NCI-H345 (cell line): ENCODE results near the gene BCL11B.

ENCODE experiments used
- DNase-seq: peaks from one replicate; lab custom pipeline; 2025; lab: John Stamatoyannopoulos, UW

Gene BCL11B

DNA sequence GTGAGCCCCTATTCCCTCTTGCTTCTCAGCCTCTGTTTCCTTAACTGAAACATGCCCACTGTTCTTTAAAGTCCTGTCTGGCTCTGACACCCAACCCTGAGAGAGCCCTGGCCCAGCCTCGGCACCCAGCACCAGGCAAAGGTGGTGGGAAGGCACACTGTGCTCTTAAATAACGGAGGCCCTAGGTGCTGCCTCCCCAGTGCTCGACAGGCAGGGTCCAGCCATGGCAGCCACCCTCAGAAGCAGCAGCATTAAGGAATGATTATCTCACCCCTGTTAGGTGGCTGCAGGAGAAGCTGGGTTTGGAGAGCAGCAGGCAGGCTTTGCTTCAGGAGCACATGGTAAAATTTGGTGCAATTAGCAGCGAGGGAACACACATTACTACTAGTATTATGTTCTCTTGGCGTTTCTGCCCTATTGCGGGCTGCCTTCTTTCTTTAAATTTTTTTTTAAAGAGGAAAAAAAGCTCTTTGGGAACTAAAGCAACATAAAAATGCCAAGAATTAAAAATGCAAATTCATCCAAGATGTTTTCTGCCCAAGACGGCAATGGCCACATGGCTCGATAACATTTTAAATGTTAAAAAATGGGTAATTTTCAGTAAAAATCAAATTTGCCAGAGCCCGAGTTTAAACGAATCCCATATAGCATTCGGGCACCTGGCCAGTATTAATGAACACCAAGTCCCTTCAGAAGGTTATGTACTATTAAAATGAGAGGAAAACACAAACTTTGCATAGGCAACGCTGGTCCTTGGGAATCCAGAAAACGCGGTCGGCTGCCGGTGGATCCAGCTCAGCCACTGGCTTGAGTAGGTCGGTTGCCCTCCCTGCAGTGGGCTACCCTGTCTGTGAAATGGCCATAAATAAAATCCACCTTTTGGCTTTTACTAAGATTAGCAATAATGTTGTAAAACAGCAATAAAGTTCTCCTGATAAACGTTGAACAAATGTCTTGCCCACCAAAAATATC is 152.2 kb downstream of the BCL11B start:
- DNase-seq: no peak
